NT2/D1 (cell line): ENCODE results near the gene MED14.
A peak's percentile ranks its signal among the peaks of the same experiment; 100 is the strongest.

Experiments used
- DNase-seq: peaks from one replicate; pipeline ENCODE4 v3.0.0-alpha.2; 2011; ENCODE audit warnings: low read depth, low spot score
- H3K27me3 ChIP-seq: 2 replicates; pipeline ENCODE4 v1.6.0; 2011; ENCODE audit warnings: mild to moderate bottlenecking; ENCODE audit not compliant: insufficient read length, insufficient read depth
- H3K36me3 ChIP-seq: 2 replicates; pipeline ENCODE4 v1.6.1; 2011; ENCODE audit warnings: mild to moderate bottlenecking, low read length, mixed read lengths; ENCODE audit not compliant: insufficient read depth, insufficient read length
- H3K4me1 ChIP-seq: 2 replicates; pipeline ENCODE4 v1.5.1; 2011; ENCODE audit not compliant: insufficient read depth, insufficient read length
- H3K4me3 ChIP-seq: 2 replicates; pipeline ENCODE4 v1.5.1; 2011; ENCODE audit warnings: low read depth; ENCODE audit not compliant: insufficient read length
- H3K9ac ChIP-seq: 2 replicates; pipeline ENCODE4 v1.6.0; 2011; ENCODE audit warnings: low read depth; ENCODE audit not compliant: insufficient read length
- H3K9me3 ChIP-seq: 2 replicates; pipeline ENCODE4 v1.5.1; 2011; ENCODE audit warnings: mild to moderate bottlenecking, low read length; ENCODE audit not compliant: insufficient read depth
- SUZ12 ChIP-seq: IDR thresholded peaks from 2 replicates; pipeline ENCODE4 v1.6.1; 2011; ENCODE audit not compliant: insufficient read length, insufficient read depth; ENCODE audit errors: extremely low read depth
- YY1 ChIP-seq: IDR thresholded peaks from 2 replicates; pipeline ENCODE4 v1.6.1; 2011; ENCODE audit not compliant: insufficient read length, insufficient read depth
- ZNF274 ChIP-seq: IDR thresholded peaks from 2 replicates; pipeline ENCODE4 v1.6.1; 2011; ENCODE audit warnings: mild to moderate bottlenecking, low read depth, low read length

Gene MED14

DNA sequence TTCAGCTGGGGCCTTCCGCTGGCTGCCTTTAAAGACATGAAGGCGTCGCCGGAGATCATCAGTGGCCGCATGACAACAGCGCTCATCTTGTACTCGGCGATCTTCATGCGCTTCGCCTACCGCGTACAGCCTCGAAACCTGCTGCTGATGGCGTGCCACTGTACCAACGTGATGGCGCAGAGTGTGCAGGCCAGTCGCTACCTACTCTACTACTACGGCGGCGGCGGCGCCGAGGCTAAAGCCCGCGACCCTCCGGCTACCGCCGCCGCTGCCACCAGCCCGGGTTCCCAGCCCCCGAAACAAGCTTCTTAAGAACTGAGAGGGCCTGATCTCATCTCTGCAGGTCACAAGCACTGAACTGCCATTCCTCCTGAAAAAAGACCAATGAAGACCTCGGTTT, 111.7 kb downstream of the MED14 start:
- DNase-seq: no peak
- Histone ChIP-seq H3K4me3 (no peak overlapping the region), H3K9me3 (no peaks in the 10 kb centered on the region), H3K36me3 (peaks cover 15% of the 10 kb centered on the region), H3K4me1 (peaks cover 5% of the 10 kb centered on the region), H3K27me3 (no peaks in the 10 kb centered on the region), H3K9ac (no peak overlapping the region)
- no peak for TF ChIP-seq YY1
- TF ChIP-seq ZNF274: no peak
- no peak for TF ChIP-seq SUZ12

DNA sequence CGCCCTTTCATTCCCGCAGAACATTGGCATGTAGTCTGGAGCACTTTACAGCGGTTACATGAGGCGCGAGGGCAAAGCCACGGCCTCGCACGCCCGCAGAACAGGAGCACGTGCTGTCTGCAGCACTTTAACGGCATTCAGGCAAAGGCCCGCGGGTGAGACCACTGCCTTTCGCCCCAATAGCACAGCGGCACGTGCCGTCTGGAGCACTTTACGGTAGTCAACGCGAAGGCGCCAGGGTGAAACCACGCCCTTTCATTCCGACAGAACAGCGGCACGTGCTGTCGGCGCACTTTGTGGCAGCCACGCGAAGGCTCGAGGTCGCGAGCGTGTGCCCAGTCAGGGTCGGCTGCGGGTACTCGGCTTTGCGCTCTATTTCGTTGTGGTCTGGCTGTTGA, 112.2 kb downstream of the MED14 start, which contains the start of gene MPC1L:
Gene MPC1L, plus strand, starts transcription at position 290 of the 398 bp plus-strand sequence. CDS start 138 bp downstream, outside the sequence.
- TF ChIP-seq ZNF274 (no peak), YY1 (no peak), SUZ12 (no peak)
- peaks cover 9% of the 10 kb centered on the region for H3K36me3 ChIP-seq

DNA sequence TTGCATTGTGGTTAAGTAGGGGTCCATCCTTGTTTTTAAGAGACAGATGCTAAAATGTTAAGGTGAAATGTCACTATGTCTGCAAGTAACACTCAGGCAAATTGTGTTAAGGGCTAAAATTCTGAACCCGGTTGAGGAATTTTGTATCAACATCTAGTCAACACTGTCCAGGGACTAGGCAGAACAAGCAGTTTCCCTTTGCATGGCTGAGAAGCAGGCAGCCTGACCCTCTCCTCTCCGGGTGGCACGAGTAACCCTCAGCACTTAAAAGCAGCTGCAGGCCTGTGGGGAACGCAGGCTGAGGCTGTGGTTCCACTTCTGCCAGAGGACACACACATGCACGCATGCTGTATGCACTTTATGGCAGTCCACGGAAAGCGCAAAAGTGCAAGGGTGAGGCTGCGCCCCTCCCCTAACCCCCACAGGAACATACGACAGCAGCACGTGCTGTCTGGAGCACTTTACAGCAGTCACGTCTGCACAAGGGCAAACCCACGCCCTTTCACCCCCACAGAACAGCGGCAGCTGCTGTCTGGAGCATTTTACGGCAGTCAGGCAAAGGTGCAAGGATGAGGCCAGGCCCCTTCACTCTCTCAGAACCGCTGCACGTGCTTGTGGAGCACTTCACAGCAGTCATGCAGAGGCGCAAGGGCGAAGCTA, 112.7 kb downstream of the MED14 start:
- TF ChIP-seq ZNF274 (no peak), YY1 (no peak), SUZ12 (no peak)
- DNase-seq: no peak
- H3K9ac ChIP-seq: peak overlapping the region; percentile 21
- peaks cover 5% of the 10 kb centered on the region for H3K4me1 ChIP-seq
- H3K36me3 ChIP-seq: peaks cover 4% of the 10 kb centered on the region
- H3K4me3 ChIP-seq: no peak overlapping the region
- no peaks in the 10 kb centered on the region for H3K27me3 ChIP-seq
- no peaks in the 10 kb centered on the region for H3K9me3 ChIP-seq

More for the DNA sequence above, 112.2 kb downstream of the MED14 start, which contains the start of gene MPC1L:
- Histone ChIP-seq H3K4me1 (peaks cover 5% of the 10 kb centered on the region), H3K27me3 (no peaks in the 10 kb centered on the region), H3K9ac (peak within 1 kb of the TSS; percentile 21), H3K9me3 (no peaks in the 10 kb centered on the region), H3K4me3 (no peak within 1 kb of the TSS)
- DNase-seq: no peak

DNA sequence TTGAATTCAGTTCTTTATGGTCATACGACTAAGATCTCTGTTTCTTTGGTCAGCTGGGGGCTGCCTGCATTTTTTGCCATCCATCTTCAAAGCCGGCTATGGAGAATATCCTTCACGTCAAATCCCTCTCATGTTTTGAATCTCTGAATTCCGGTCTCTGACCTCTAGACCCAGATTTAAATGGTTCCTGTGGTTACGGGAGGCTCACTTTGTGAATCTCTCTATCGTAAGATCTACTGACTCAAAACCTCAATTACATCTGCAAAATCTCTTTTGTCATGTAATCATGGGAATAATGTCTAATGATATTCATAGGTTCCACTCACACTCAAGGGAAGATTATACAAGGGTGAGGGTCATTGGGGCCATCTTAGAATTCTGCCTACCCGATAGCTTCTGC, 117.8 kb downstream of the MED14 start:
- no peak overlapping the region for H3K9ac ChIP-seq
- DNase-seq: no peak
- no peaks in the 10 kb centered on the region for H3K36me3 ChIP-seq
- no peaks in the 10 kb centered on the region for H3K4me1 ChIP-seq
- no peak for TF ChIP-seq SUZ12
- no peak for TF ChIP-seq ZNF274
- TF ChIP-seq YY1: no peak
- H3K27me3 ChIP-seq: no peaks in the 10 kb centered on the region
- peaks cover 6% of the 10 kb centered on the region for H3K9me3 ChIP-seq
- no peak overlapping the region for H3K4me3 ChIP-seq

DNA sequence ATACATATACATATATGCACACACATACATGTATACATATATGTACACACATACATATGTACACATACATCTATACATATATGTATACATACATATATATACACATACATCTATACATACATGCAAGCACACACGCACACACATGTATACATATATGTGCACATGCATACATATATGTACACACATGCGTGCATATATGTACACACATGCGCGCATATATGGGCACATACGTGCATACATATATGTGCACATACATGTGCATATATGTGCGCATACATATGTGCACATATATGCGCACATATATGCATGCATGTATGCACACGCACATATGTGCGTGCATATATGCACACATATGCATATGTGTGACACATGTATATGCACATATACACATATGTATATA, 119.4 kb downstream of the MED14 start:
- Histone ChIP-seq H3K27me3 (no peaks in the 10 kb centered on the region), H3K36me3 (no peaks in the 10 kb centered on the region), H3K4me3 (no peak overlapping the region), H3K4me1 (no peaks in the 10 kb centered on the region), H3K9ac (no peak overlapping the region), H3K9me3 (peaks cover 6% of the 10 kb centered on the region)
- DNase-seq: no peak
- no peak for TF ChIP-seq SUZ12
- TF ChIP-seq ZNF274: no peak

DNA sequence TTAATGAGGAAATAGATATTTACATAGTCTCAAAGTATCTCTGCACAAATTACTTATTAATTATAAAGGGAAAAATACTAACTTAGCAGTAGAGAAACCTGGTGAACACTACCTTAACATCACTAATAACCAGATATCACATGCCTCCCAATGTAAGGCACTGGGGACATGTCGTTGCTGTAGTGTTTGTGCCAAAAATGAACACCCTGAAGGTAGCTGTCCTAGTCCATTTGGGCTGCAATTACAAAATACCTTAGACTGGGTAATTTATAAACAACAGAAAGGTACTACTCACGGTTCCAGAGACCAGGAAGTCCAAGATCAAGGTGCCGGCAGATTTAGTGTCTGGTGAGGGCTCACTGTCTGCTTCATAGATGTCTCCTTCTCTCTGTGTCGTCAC, 122.8 kb downstream of the MED14 start:
- TF ChIP-seq YY1: no peak
- no peak for TF ChIP-seq ZNF274
- TF ChIP-seq SUZ12: no peak
- H3K36me3 ChIP-seq: no peaks in the 10 kb centered on the region
- no peak overlapping the region for H3K4me3 ChIP-seq
- H3K9ac ChIP-seq: no peak overlapping the region
- no peaks in the 10 kb centered on the region for H3K27me3 ChIP-seq
- no peak for DNase-seq
- no peaks in the 10 kb centered on the region for H3K4me1 ChIP-seq
- H3K9me3 ChIP-seq: peaks cover 6% of the 10 kb centered on the region

DNA sequence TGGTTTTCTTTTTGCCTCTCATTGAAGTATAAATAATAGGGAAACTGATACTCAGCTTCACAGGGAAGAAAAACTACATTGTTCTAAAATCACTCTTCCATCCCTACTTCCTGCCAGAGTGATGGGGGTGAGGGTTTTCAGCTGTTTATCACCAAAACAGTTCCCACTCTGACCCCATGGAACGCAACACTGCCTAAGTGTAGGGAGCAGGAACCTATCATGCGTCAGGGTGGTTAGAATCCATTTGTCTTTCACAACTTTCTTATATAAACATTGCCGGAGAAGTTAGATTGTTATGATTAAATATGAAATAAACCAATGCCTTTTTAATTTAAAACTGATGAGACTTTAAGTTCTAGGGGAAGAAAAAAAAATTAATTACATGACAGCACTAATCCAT, 128.0 kb downstream of the MED14 start:
- Histone ChIP-seq H3K36me3 (peaks cover 12% of the 10 kb centered on the region), H3K27me3 (no peaks in the 10 kb centered on the region), H3K9me3 (no peaks in the 10 kb centered on the region), H3K9ac (no peak overlapping the region), H3K4me3 (no peak overlapping the region), H3K4me1 (no peaks in the 10 kb centered on the region)
- no peak for DNase-seq
- TF ChIP-seq ZNF274 (no peak), YY1 (no peak), SUZ12 (no peak)
